GDM1 (cell line): ENCODE data around the gene TMEM74B.

Experiments
- DNase-seq: peaks from one replicate; lab custom pipeline; 2025; lab: John Stamatoyannopoulos, UW

The TMEM74B gene

DNA sequence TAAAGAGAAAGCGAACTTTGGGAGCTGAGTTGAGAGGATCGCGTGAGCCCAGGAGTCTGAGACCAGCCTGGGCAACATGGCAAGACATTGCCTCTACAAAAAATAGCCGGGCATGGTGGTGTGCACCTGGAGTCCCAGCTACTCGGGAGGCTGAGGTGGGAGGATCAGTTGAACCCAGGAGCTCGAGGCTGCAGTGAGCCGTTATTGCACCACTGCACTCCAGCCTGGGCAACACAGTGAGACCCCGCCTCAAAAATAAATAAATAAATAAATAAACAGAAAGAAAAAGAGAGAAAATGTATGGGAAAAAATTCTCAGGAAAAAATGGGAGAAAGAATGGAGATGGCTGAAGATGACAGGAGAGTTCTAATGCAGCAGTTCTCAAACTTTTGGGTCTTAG is 21.0 kb upstream of the TMEM74B start:
- no peak for DNase-seq

DNA sequence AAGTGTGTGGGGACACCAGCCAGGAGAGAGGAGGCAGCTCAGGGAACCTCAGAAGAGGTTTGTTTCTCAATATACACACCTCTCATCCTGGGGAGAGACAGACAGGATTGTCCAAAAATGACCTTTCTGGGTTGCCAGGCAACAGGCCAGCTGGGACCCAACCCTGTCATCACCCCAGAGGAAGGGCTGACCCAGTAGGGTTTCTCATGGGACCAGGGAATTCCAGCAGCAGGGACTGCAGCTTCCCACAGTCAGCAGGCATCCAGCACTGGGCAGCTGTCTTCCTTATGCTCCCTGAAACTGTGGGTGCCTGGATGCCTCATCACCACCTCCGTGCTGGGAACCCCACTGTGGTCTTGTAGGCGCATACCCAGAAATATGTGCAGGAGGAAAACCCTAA is 19.8 kb upstream of the TMEM74B start:
- no peak for DNase-seq

DNA sequence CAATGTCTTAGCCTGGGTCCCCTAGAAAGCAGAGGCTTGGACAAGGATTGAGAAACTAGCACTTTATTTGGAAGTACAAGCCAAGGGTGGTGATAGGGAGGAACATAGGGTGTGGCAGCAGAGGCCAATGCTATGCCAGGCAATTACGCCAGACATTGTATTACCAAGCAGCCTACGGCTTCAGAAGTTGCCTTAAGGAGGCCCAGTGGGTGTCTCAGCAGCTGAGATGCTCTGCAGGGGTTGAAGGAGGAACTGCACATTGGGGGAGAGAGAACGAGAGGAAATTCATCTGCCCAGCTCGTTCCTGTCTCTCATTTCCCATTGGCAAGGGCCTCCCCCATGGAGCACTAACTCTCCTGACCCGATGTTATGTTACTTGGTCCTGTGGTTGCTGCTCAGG is 19.3 kb upstream of the TMEM74B start:
- DNase-seq: peak; percentile 68

GRCh38 chr20:1203630-1204029 is 18.8 kb upstream of the TMEM74B start:
- no peak for DNase-seq

- DNase-seq: no peak
These were observed 18.2 kb upstream of the TMEM74B start, which contains the start of gene C20orf202 for GRCh38 chr20:1202762-1203504. TSS of gene C20orf202 (plus strand) at chr20:1203454. CDS start at chr20:1203586, 132 bp downstream.

- no peak for DNase-seq
These were observed 15.2 kb upstream of the TMEM74B start for GRCh38 chr20:1199964-1200363.

GRCh38 chr20:1199212-1199873 is 14.6 kb upstream of the TMEM74B start:
- DNase-seq: no peak

- no peak for DNase-seq
These were observed 14.0 kb upstream of the TMEM74B start for GRCh38 chr20:1198751-1199150.

DNA sequence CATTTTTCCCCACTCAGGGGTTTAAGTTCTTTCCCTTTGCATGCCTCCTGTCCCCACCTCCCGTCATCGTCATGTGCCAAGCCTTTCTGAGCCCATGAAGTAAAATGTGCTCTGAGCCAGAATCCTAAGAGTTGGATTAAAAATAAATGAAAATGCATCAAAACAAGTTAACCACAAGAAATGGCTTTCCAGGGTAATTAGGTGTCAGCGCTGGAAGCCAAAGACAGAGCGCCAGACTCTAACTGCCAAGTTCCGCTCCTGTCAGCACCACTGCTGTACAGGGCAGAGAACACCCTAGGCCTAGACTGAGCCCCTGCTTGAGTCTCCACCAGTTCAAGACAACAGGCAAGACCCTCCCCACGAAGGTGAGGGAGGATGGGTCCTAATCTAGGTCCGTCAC is 13.0 kb upstream of the TMEM74B start:
- no peak for DNase-seq

- no peak for DNase-seq
These were observed 11.9 kb upstream of the TMEM74B start for GRCh38 chr20:1196634-1197033.

- no peak for DNase-seq
These were observed 10.4 kb upstream of the TMEM74B start for GRCh38 chr20:1195226-1195625.

GRCh38 chr20:1191299-1191698 is 6.5 kb upstream of the TMEM74B start:
- DNase-seq: no peak

- DNase-seq: no peak
These were observed 6.1 kb upstream of the TMEM74B start for GRCh38 chr20:1190847-1191246.

GRCh38 chr20:1189827-1190226 is 5.0 kb upstream of the TMEM74B start:
- no peak for DNase-seq

DNA sequence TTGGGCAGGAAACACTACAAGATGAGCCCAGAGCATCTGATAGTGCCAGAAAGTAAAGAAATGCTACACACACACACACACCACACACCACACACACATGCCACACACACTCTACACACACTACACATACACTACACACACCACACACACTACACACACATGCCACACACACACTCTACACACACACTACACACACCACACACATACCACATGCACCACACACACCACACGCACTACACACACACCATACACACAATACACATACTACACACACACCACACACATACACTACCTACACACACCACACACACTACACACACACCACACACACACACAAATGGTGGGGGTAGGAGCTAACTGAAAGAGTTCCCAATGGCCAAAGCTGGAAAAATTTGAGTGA is 3.6 kb upstream of the TMEM74B start:
- no peak for DNase-seq

DNA sequence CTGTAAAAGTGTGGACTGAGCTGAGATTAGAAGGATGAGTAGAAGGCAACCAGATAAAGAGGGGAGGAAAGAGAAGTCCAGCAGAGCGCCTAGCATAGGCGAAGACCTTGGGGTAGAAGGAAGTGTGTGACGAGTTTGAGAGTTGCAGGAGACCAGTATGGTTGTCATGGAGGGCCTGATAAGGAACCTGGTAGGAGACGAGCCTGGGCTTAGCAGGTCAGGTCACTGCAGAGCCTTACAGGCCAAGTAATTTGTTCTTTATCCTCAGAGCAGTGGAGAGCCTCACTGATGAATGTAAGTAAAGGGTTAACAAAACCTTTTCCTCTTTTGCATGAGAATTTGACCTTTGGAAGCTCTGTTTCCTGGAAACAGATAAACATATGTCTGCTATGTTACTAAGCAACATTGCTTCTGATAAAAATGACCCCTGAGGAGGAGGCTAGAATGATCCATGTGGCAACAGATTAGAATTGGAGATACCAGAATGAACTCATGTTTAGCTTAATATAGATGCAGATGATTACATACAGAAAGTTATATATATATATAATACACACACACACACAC is 2.9 kb upstream of the TMEM74B start:
- no peak for DNase-seq

GRCh38 chr20:1186367-1186991 is 1.7 kb upstream of the TMEM74B start:
- DNase-seq: no peak

- DNase-seq: peak; percentile 55
These were observed 1.1 kb upstream of the TMEM74B start for GRCh38 chr20:1185790-1186334.

DNA sequence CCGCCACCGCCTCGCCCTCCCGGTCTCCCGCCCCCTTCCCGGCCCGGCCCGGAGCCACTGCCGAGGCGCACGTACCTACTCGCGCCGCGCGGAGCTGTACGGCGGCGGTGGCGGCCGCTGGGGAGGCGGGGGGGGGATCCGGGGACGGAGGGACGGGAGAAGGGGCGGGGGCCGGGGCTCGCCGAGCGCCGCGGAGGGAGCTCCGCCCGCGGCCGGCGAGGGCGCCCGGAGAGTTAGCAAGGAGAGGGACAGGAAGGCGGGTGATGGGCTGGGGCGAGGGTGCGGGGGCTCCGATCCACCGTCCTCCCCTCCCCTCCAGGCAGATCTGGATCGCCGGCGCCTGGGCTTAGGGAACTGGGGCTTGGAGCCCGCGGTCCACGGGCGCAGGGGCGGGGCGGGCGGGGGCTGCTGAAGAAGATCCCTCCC is 548 bp upstream of the TMEM74B start:
- DNase-seq: no peak

- no peak for DNase-seq
These were observed 532 bp downstream of the TMEM74B start for GRCh38 chr20:1184260-1184637.

GRCh38 chr20:1183153-1183552 is 1.6 kb downstream of the TMEM74B start:
- DNase-seq: no peak

DNA sequence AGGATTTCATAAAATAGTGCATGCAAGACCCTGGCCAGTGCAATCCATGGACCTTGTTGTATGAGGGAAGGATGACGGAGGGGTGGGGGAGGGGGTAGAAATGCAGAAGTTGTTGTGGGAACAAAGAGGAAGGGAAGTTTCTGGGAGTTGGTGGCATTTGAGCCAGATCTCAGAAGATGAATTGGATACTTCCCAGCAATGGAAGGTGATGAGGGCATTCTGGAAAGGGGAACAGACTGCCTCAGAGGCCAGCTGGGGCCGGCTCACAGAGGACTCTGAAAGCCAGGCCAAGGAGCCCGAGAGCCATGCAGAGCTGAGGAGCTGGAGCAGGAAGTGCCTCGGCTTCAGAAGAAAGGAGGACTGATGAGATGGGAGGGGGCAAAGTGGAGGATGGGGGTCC is 2.7 kb downstream of the TMEM74B start:
- DNase-seq: no peak

DNA sequence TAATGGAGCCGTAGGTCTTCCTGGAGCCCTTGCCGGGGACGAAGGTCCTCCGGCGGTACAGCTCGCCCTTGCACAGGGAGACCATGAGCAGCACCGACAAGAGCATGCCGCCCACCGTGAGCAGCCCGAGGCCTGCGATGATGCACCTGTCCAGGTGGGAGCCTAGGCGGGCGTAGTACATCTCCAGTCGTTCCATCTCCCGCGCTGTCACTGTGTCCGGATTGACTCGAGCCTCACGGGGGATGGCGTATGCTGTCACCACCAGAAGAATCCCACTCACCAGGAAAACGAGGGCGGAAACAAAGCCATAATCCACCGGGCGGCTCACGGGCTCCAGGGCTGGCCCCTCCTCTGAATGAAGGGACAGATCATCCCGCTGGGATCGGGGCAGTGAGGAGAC is 3.8 kb downstream of the TMEM74B start:
- DNase-seq: no peak
